Measurements from ENCODE around the gene PROSER2.

- no peak for TF ChIP-seq EZH2 (optimal IDR thresholded peaks at IDR 0.05; ENCODE audit: low read depth, low read length)
- no peak for TF ChIP-seq CTCF (IDR thresholded peaks at IDR 0.05; ENCODE audit: low read length)
Measured at GRCh38 chr10:11909618-11910017, 86.5 kb downstream of the PROSER2 start.

All from MM.1S (cell line).